CD4-positive, alpha-beta T cell treated with Interleukin-4 for 1 hour (primary cell): Measurements from ENCODE around the gene PTP4A1.

Source experiments
- DNase-seq, 2 donors: peaks; one replicate each; pipeline ENCODE4 v3.0.0-alpha.2; 2020 to 2022

The PTP4A1 gene

DNA sequence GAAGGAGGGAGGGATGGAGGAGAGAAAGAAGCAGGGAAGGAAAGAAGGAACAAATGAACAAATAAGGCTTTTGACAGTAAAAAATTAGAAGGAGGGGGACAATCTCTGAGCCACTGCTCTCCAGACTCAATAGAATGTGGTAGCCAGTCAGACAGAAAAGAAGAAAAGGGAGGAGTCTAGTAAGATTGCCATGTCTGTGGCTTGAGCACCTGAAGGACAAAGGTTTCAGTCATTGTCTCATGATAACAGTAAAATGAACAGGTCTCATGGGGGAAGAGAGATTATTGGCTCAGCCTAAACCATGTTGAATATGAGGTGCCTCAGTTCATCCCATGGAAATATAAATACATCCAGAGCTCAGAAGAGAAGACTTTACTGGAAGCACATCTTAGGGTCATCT, 14.0 kb upstream of the PTP4A1 start:
- DNase-seq: no peak

DNA sequence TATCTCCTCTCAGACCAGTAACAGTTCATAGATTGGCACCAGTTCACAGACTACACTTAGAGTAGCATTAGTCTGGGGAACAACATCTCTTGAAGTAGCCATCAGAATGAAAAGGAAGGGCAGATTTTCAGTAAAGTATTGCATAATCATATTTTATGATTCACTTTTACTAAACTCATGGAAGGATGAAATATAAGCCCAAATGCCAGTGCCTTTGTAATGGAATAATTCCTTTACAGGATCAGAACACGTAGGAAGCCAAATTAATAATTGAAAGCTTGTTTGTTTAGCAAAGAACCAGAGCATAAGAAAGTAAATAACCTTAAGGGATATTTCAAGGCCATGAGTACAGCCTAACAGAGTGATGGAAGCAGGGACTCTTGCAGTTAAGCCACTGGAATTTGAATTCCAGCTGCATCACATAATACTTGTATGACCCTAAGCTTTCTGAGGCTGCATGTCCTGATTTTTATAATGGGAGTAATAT, 11.4 kb upstream of the PTP4A1 start:
- no peak for DNase-seq

DNA sequence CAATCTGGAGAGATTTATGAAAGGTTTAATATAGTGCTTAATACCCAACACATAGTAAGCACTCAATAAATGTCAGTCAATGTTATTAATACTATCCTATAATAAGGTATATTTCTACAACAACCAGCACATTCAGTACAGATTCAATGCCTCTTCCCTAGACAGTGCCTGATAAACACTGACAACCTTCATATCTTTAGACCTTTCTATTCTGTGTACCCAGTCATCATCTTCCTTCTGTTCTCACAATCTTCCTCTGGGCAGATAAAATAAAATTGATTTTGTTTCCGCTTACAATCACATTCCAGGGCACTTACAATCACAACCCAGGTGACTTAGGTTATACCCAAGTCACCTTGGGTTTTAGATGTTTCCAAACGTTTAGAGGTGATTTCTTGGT, 11.0 kb upstream of the PTP4A1 start:
- no peak for DNase-seq

DNA sequence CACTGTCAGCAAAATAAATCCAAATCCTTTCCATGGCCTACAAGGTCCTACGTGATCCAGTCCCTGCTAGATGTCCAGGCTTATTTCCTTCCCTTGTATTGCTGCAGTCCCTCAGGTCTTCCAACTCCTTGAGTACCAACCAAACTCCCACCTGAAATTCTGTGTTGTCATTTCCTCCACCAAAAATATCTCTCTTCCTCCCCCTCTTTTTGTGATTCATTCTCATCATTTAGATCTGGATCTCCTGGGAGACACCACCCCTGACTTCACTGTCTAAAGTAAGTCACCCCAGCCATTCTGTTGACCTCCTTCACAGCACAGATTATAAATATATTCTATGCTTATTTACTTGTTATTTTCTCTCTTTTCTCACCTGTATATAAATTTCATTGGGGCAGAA, 9.0 kb upstream of the PTP4A1 start:
- DNase-seq: no peak

DNA sequence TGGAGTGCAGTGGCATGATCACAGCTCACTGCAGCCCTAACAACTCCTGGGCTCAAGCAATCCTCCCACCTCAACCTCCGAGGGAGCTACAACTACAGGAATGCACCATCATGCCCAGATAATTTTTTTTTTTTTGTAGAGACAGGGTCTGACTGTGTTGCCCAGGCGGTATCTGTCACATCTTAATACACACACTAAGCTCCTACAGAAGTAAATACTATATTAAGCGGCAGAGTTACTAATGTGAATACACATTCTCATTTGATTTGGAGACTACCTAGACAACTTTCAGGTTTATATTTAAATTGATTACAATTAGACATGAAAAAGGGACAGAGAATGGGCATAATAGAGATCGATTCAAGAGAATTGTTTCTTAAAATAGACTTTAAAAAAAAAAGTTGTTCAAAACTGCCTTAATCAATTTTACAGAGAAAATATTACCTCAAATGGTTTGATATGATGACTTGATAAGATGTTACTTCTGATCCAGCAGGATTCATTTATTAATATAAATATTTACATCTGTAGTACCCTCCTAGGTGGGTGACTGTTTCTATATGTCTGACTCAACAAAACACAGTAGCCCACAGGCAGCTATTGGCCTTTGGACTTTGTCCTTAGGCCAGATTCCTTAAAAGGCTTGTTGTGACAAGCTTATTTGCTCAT, 7.1 kb upstream of the PTP4A1 start:
- DNase-seq: no peak

DNA sequence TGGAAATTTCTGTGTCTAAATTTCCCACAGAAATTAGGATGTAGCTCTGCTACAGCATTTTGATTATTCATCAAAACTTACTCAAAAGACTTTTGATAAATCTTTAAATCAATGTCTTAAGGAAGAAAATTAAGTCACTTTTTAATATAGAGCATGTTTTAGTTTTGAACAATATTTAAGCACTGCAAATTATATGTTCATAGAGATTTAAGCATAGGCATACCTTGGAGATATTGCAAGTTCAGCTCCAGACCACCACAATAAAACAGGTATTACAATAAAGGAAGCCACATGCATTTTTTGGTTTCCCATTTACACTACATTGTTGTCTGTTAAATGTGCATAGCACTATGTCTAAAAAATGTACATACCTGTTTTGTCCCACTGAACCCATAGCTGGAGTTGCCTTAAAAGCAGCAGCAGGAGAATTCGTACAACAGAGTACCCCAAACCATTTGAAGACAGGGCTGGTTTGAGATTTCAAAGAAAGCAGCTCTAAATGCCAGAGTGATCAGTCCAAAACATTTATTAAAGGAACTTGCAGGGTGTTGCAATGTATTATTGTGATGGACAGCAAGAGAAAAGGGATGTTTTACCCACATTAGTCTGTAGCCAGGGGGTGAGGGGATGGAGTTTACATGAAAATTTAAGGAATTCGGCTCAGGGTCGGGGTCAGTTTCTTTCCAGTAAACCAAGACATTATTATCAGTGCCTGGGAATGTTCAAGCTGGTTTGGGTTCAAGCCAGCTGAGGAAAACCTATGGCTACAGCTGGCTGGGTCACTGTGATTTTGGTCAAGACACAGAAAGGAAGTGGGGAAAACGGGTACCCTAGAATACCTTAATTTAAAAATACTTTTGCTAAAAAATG, 6.3 kb upstream of the PTP4A1 start:
- DNase-seq: no peak

DNA sequence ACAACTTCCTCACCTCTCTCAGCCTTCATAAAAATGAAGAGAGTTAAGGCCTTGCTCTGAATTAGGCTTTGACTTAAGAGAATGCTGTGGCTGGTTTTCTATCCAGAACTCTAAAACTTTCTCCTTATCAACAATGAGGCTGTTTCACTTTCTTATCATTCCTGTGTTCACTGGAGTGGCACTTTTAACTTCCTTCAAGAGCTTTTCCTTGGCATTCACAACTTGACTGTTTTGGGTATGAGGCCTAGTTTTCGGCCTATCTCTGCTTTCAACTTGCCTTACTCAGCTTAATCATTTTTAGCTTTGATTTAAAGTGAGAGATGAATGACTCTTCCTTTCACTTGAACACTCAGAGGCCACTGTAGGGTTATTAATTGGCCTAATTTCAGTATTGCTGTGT, 4.3 kb upstream of the PTP4A1 start:
- no peak for DNase-seq

DNA sequence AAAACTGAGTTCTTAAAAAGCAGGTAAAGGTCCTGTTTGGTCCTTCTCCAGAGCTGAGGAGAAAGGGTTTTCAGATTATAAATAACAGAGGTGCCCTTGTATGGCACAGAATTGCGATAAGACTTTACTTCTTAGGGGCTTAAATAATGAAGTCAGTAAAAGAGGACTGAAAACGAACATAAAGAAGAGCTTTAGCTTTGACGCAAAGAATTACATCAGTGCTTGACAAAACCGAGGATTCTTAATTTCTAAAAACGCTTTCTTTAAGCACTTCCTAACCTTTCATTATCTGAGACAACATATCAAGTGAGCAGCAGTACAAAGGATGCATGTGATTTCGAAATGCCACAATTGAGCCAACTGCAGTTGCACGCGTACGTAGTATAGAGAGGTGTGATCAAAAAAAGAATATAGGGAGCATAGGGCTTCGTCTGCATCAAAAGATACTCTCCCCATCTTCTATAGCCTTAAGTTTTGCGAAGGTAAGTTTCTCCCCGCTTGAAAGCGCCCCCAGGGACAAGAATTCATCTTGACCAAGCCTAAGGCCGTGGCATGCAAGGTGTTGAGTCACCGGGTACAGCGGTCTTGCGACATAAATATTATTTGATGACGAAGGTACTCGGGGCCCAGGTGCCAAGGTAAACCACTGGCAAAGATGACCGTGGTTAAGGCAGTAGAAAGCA, 778 bp upstream of the PTP4A1 start:
- DNase-seq: peak in 1 of 2 donors; percentile 65

DNA sequence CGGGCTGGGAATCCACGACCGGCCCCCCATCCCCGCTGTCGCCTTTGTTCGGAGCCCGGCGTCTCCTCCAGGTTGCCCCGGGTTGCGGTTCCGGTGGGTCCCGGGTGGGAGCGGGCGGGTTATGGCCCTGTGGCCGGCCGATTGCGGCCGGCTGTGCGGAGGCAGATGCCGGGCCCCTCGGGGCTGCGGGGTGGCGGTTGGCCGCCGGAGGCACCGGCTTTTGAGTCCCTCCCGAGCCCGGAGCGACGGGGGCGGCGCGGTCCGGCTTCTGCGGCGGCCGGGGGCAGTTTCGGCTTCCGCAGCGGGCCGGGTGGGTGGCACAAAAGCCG, 431 bp downstream of the PTP4A1 start:
- no peak for DNase-seq

DNA sequence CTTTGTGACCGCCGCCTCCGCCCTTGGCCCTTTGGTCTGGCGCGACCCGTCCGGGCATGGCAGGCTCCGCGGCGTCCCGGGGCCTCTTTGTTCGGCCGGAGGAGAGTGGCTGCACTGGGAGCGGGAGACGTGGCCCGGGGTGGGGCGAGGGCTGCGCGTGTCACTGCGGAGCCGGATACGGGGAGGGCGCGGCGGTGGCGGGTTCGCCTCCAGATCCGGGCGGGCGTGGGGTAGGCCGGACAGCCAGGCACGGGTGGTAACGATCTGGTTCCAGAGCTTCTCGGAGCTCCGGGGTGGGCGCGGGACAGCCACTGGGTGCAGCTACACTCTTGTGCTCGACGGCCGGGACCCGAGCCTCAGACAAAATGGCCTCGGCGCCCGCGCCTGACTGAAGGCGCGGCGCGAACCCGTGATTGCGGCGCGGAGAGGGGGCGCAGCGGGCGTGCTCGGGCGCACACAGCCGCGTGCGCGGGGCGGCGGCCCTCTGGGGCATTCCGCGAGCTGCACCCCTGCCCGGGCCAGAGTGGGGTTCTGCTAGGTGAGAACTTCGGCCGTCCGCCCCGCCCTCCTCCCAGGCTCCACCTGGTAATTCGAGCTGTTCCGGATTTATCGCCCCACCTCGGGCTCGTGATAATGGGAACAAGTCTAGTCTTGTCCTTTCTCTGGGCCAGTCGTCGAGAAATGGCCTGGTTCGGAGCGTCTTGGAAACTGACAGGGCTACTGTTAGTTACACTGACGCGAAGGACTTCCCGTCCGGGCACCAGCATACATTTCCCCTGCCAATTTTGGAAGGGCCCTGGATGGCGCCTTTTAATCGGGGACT, 1.0 kb downstream of the PTP4A1 start:
- peak; percentile 70 to 73 for DNase-seq

DNA sequence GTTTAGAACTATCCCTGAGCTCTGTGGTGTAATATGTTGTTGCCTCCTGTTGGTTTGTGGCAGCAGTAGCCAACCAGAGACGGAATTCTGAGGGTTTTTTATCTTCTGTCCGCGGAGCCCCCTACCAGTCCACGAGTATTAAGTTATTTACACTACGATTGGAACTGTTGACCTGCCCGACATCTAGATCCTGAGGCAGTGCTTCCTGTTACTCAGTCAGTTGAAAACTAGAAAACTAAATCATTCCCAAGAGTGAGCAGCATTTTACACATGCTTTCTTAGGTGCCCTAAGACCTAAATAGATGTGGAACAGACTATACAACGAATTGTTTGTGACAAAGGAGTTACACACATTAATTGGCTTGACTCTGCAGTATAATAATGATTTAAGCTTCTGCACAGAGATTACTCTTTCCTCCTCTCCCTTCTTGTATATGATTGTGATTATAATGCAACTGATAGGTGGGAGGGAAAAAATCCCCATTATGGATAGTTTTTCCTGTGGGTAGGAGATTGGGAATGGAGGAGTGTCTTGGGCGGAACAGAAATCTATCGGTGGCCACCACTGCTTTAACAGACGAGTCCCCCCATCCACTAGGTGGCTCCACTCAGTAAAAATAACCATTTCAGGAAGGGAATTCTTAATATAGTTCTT, 1.7 kb downstream of the PTP4A1 start:
- DNase-seq: peak; percentile 32 to 73

DNA sequence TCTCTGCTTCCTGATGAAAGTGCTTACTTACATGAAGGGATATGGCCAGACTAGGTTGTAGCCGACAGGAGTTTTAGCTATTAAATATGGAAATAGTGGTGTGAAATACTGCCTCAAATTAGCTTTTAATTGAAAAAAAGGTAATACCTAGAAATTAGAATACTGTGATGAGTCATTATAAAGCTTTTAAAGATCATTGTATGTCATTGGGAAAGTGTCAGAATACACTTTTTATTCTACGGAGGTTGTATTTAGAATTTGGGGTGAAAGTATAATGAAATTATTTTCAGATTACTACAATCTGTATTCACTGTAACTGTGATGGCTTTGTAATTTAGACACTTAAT, 2.2 kb downstream of the PTP4A1 start:
- DNase-seq: no peak

DNA sequence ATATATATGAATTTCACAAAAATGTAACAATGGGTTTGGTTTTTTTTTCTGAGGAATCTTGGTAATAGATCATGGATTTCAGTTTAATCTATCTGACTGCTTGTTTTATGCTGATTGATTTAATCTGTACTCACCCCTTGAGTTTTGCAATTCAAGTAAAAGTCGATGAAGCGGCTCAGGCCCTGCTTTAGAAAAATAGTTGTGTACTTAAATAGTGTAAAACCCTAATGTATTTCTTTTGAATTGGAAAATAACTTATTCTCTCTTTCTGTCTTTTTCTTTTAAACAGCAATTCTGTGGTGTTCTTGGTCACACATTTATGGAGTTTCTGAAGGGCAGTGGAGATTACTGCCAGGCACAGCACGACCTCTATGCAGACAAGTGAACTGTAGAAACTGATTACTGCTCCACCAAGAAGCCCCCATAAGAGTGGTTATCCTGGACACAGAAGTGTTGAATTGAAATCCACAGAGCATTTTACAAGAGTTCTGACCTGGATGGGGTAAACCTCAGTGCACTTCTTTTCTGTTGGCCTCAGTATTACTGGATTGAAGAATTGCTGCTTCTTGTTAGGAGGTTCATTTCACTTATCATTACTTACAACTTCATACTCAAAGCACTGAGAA, 4.0 kb downstream of the PTP4A1 start:
- no peak for DNase-seq

DNA sequence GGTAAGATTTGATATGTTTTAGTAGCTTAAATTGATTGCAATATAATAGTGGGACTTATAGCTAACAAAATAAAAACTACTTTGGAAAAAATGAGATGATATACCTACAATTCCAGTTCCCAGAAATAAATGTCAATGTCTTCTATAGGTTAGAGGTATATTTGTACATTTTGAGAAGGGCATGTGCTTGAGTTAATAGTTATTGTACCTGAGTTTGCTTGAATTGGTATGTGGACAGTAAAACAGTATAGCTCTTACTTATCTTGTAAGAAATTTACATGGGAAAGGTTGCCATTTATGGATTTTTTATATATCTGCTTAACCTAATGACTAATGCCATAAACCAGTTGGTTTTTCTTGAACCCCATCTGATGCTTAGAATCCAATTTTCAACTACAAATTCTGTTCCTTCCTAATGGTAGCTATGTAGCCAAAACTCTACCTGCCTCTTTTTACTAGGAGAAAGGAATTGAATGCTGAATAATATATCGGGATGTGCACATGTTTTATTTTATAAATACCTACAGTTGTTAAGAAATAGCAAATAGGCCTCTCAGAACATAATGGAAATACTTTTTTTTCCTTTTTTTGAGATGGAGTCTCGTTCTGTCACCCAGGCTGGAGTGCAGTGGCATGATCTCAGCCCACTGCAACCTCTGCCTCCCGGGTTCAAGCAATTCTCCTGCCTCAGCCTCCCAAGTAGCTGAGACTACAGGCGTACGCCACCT, 4.9 kb downstream of the PTP4A1 start:
- no peak for DNase-seq

DNA sequence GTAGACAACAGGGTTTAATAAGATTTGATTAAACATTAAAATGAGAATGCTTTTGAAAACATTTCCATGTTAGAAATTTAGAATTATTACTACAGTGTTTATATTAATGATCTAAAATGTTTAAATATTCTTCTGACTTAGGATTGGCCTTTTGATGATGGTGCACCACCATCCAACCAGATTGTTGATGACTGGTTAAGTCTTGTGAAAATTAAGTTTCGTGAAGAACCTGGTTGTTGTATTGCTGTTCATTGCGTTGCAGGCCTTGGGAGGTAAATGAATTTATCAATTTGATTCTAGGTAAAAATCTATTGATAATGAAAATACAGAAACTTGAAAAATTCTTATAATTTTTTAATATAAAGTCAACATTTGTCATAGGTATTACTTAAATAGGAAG, 6.5 kb downstream of the PTP4A1 start:
- DNase-seq: no peak

DNA sequence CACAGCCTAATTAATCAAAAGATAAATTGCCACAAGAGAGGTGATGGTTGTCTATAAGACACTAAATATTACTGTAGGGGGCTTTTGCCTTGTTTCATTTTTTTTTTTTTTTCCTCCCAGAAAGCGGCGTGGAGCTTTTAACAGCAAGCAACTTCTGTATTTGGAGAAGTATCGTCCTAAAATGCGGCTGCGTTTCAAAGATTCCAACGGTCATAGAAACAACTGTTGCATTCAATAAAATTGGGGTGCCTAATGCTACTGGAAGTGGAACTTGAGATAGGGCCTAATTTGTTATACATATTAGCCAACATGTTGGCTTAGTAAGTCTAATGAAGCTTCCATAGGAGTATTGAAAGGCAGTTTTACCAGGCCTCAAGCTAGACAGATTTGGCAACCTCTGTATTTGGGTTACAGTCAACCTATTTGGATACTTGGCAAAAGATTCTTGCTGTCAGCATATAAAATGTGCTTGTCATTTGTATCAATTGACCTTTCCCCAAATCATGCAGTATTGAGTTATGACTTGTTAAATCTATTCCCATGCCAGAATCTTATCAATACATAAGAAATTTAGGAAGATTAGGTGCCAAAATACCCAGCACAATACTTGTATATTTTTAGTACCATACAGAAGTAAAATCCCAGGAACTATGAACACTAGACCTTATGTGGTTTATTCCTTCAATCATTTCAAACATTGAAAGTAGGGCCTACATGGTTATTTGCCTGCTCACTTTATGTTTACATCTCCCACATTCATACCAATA, 7.8 kb downstream of the PTP4A1 start:
- DNase-seq: no peak

DNA sequence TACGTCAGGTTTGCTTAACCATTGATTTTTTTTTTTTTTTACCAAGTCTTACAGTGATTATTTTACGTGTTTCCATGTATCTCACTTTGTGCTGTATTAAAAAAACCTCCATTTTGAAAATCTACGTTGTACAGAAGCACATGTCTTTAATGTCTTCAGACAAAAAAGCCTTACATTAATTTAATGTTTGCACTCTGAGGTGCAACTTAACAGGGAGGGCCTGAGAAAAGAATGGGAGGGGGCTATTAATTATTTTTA, 8.4 kb downstream of the PTP4A1 start:
- no peak for DNase-seq

DNA sequence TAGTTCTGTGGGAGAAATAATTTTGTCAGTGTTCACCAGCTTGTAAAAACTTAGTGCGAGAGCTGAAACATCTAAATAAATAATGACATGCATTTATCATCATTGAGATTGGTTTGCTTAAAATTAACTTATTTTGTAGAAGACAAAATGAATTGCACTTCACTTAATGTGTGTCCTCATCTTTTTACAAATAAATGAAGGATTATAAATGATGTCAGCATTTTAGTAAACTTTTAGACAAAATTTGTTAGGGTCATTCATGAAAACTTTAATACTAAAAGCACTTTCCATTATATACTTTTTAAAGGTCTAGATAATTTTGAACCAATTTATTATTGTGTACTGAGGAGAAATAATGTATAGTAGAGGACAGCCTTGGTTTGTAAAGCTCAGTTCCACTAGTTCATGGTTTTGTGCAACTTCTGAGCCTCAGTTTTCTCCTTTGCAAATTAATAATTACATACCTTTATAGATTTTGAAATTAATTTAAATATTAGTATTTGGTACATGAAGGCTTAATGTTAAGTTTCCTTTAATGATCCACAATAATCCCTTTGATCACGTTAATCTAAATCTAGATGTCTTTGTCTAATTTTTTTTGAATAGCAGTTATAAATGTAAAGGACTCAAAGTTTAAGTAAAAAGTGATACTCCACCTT, 9.2 kb downstream of the PTP4A1 start:
- no peak for DNase-seq

DNA sequence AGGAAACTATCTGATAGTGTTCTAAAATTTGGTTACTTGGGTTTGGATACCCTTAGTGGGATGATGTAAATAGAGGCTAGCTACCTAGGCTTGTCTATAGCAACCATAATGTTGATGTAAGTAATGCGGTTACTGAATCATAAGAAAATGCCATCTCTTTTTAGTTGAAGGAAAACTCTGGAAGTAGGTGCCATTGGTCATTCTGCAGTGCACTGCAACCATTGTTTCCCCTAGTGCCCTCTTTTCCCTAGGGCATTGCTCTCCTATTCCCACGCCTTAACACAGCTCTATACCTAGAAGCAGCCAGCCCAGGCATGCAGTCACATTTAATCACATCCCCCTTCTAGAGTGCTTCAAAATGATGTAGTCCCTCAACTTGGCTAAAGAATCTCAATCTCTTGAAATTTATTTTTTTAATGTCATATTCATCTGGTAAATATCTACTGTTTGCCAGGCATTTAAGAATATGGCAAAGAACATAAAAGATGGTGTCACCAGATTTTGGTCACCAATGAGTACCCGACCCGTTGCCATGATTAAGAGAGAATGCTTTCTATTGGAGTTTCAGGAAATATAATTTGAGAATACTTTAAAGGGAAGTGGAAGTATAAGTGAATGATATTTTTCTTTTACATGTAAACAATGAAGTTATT, 10.4 kb downstream of the PTP4A1 start:
- no peak for DNase-seq

DNA sequence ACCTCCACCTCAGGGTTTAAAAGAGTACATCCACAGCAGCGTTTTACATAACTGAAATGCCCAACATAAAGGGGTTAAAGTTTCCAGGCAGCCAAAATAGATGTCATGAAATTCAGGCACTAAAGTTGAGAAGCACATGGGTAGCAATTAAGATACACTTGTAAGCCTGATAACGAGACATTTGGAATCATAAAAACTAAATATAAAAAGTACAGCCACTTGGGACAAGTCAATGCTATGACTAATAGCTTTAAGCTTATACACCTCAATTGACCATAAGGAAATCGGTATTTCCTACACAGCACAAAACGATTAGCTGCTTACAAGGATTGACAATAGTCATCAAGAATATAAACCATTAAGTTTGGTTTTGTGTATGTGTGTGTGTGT, 11.8 kb downstream of the PTP4A1 start:
- DNase-seq: no peak
